HepG2 (cell line): ENCODE results near the gene PPFIA3. TPM values are rescaled to one million over a fixed set of nuclear protein-coding genes. Genes with fewer than 3 reads are reported as not detected.

Source experiments
- AGO1 ChIP-seq: fragments of 200-400 bp; formaldehyde crosslinking; IDR thresholded peaks from 2 replicates; pipeline ENCODE4 v1.6.1; 2017; ENCODE audit warnings: mild to moderate bottlenecking, low read depth, low read length, moderate library complexity; ENCODE audit not compliant: poor library complexity, severe bottlenecking
- FOXA3 ChIP-seq: IDR thresholded peaks from 2 replicates; pipeline ENCODE4 v1.6.1; 2016; ENCODE audit warnings: missing genetic modification reagents, missing compliant biosample characterization
- GABPA ChIP-seq, 2 experiments: IDR thresholded peaks; 2 replicates each; pipeline ENCODE4 v1.6.1; 2011 to 2016; ENCODE audit warnings: low read depth in 2 of 2, low read length in 1 of 2, missing biosample characterization in 1 of 2, missing genetic modification characterization in 1 of 2
- KDM6A ChIP-seq: IDR thresholded peaks from 2 replicates; pipeline ENCODE4 v1.6.1; 2016; ENCODE audit warnings: low read depth
- LCORL ChIP-seq, 2 experiments: fragments of 450-650 bp in 1 of 2; sonication (generic) in 1 of 2; formaldehyde crosslinking in 1 of 2; IDR thresholded peaks; 2 replicates each; pipeline versions ENCODE4 v1.5.0 to v1.6.1; 2017 to 2020; ENCODE audit warnings: antibody characterized with exemption in 1 of 2, missing genetic modification reagents in 1 of 2
- MAFK ChIP-seq, 2 experiments: IDR thresholded peaks in 1 of 2; conservative IDR thresholded peaks in 1 of 2; 2 replicates each; pipeline ENCODE4 v1.6.1; 2011; ENCODE audit warnings: improper control_type of control experiment in 2 of 2, low read length in 2 of 2
- NR2F2 ChIP-seq: IDR thresholded peaks from 2 replicates; pipeline ENCODE4 v1.6.1; 2012; ENCODE audit warnings: low read depth, inconsistent platforms, borderline replicate concordance
- RERE ChIP-seq: IDR thresholded peaks from 2 replicates; pipeline ENCODE4 v1.6.1; 2016; ENCODE audit warnings: low read depth, missing genetic modification reagents, missing compliant biosample characterization
- SNAPC5 ChIP-seq: sonication (generic); formaldehyde crosslinking; IDR thresholded peaks from 2 replicates; pipeline ENCODE4 v1.8.1; 2023; ENCODE audit warnings: mild to moderate bottlenecking, missing genetic modification reagents, borderline replicate concordance
- SOX5 ChIP-seq: IDR thresholded peaks from 2 replicates; pipeline ENCODE4 v1.6.1; 2016; ENCODE audit warnings: borderline replicate concordance
- THRA ChIP-seq: sonication (generic); formaldehyde crosslinking; IDR thresholded peaks from 2 replicates; pipeline ENCODE4 v1.4.0; 2020; ENCODE audit warnings: missing genetic modification reagents, borderline replicate concordance
- ZNF432 ChIP-seq: sonication (generic); formaldehyde crosslinking; IDR thresholded peaks from 2 replicates; pipeline ENCODE4 v1.5.0; 2020; ENCODE audit warnings: missing genetic modification reagents, mild to moderate bottlenecking, borderline replicate concordance
- polyA plus RNA-seq, 8 experiments: library from polyadenylated mRNA; depleted of rRNA in 3 of 8; stranded (reverse) in 7 of 8; unstranded in 1 of 8; fragments of >200 nt; fragmentation: Illumina TruSeq in 4 of 8; extraction: Trizol in 4 of 8; gene quantifications; 2 replicates each; pipeline versions ENCODE4 v1.2.1 to v1.2.3, GENCODE V29; 2011 to 2016; ENCODE audit warnings: low read depth in 4 of 8, missing spikeins in 1 of 8, mixed read lengths in 1 of 8; ENCODE audit not compliant: insufficient read depth in 1 of 8
- total RNA-seq, 5 experiments: library from RNA; depleted of rRNA; stranded (reverse); fragments of >200 nt; fragmentation: Illumina TruSeq; extraction: Trizol; gene quantifications; 2 replicates each; pipeline ENCODE4 v1.2.3, GENCODE V29; 2016; ENCODE audit warnings: low read depth in 1 of 5
- TF ChIP-seq, protein P1 (sequence below): sonication (generic); formaldehyde crosslinking; conservative IDR thresholded peaks from 2 replicates; pipeline ENCODE4 v1.4.0; 2020; ENCODE audit warnings: missing genetic modification reagents
- TF ChIP-seq, protein P2 (sequence below): sonication (generic); formaldehyde crosslinking; IDR thresholded peaks from 2 replicates; pipeline ENCODE4 v1.5.0; 2020; ENCODE audit warnings: mild to moderate bottlenecking, missing genetic modification reagents

Gene PPFIA3
- total and polyA plus RNA-seq, 2 of the 13 experiments (the other 11 are each of a cell fraction or from before 2014, with no cell fraction given): 6.7 to 8.6 TPM

- TF ChIP-seq, protein P1, sequence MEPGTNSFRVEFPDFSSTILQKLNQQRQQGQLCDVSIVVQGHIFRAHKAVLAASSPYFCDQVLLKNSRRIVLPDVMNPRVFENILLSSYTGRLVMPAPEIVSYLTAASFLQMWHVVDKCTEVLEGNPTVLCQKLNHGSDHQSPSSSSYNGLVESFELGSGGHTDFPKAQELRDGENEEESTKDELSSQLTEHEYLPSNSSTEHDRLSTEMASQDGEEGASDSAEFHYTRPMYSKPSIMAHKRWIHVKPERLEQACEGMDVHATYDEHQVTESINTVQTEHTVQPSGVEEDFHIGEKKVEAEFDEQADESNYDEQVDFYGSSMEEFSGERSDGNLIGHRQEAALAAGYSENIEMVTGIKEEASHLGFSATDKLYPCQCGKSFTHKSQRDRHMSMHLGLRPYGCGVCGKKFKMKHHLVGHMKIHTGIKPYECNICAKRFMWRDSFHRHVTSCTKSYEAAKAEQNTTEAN (CRISPR knock-in tag): peak; percentile 78
- no peak for TF ChIP-seq NR2F2
- no peak for TF ChIP-seq RERE (CRISPR knock-in tag)
- no peak for TF ChIP-seq GABPA (IDR thresholded peaks at IDR 0.05; ENCODE audit: low read depth, low read length)
- TF ChIP-seq GABPA (CRISPR knock-in tag; IDR thresholded peaks at IDR 0.05; ENCODE audit: low read depth): no peak
- TF ChIP-seq SOX5 (CRISPR knock-in tag): peak; percentile 28; the same call in 1 of the 2 replicates
- no peak for TF ChIP-seq SNAPC5 (CRISPR knock-in tag)
- no peak for TF ChIP-seq KDM6A (CRISPR knock-in tag)
- no peak for TF ChIP-seq AGO1
- no peak for TF ChIP-seq ZNF432 (CRISPR knock-in tag)
- TF ChIP-seq THRA (CRISPR knock-in tag): peak; percentile 78; the same call in 1 of the 2 replicates
- no peak for TF ChIP-seq MAFK (conservative IDR thresholded peaks at IDR 0.05 in 1 of 2, IDR thresholded peaks at IDR 0.05 in 1 of 2; ENCODE audit: low read length in 2 of 2)
- TF ChIP-seq, protein P2, sequence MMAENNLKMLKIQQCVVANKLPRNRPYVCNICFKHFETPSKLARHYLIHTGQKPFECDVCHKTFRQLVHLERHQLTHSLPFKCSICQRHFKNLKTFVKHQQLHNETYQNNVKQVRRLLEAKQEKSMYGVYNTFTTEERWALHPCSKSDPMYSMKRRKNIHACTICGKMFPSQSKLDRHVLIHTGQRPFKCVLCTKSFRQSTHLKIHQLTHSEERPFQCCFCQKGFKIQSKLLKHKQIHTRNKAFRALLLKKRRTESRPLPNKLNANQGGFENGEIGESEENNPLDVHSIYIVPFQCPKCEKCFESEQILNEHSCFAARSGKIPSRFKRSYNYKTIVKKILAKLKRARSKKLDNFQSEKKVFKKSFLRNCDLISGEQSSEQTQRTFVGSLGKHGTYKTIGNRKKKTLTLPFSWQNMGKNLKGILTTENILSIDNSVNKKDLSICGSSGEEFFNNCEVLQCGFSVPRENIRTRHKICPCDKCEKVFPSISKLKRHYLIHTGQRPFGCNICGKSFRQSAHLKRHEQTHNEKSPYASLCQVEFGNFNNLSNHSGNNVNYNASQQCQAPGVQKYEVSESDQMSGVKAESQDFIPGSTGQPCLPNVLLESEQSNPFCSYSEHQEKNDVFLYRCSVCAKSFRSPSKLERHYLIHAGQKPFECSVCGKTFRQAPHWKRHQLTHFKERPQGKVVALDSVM: no peak
- TF ChIP-seq LCORL (IDR thresholded peaks at IDR 0.05): no peak
- peak; percentile 34; the same call in 1 of the 2 replicates for TF ChIP-seq LCORL (CRISPR knock-in tag; IDR thresholded peaks at IDR 0.05)
- TF ChIP-seq FOXA3 (CRISPR knock-in tag): peak; percentile 34; the same call in 1 of the 2 replicates
These were observed at the start of gene PPFIA3 (continued) for GRCh38 chr19:49119411-49120324.
